Hepatic stellate cell (primary cell): Measurements from ENCODE around the gene CASK.
A peak's percentile ranks its signal among the peaks of the same experiment; 100 is the strongest.
"Not testable (repeated sequence)": the region's sequence is repeated elsewhere in the genome, so short reads cannot be mapped to it uniquely, and the experiment has no call there.

Experiments
- DNase-seq: peaks from one replicate; pipeline ENCODE4 v3.0.0; 2011; ENCODE audit warnings: low spot score

Gene CASK

DNA sequence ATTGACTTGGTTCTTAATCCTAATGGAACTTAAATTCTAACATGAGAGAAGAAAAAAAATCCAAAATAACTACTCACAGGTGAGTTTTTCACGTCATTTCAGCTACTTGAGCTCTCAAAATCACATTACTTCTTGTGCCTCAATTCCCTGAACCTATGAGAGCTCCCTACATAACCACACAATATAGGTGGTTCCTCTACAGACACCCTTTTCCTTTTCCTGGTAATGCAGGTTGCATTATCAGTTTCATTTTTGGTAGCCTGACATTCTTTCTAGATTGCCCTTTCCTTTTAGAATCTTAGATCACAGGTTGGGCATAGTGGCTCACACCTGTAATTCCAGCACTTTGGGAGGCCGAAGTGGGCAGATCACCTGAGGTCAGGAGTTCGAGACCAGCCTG is 230.3 kb downstream of the CASK start:
- no peak for DNase-seq

GRCh38 chrX:41692162-41692749 is 231.1 kb downstream of the CASK start:
- peak; percentile 9 for DNase-seq

DNA sequence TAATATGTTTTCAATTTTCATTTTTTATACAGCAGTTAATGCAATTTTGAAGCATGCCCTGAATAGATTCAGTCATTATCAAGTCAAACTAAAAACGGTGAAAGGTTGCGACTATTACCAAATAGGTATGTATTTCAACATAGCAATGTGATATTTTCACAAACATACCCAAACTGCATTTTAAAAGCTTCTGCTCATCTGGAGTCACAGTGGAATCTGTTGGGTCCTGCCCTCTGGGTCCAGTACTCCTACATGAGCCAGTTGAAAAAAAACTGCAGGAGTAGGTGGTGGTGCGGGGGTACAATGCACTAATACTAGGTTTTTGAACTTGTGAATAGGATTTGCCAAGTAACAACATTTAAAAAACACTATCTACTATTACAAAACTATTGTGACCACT is 233.6 kb downstream of the CASK start:
- DNase-seq = no peak

DNA sequence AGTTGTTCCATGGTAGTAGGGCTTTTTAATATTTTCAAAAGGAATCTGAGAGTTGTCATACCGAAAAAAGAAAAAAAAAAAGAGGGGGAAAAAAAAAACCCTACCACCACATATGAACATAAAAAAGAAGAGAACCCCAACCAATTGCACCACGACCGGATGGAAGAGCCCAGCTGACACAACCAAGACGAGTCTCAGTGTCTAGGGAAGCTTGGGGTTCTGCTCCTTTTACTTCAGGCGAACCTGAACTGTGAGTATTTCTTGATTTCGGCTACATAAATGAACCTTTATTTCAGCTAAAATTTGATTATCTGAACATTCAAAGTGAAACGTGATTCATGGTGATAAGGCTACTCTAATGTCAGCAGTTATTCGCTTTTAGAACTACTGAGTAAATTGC is 234.5 kb downstream of the CASK start, which contains the start of gene GPR34:
Gene GPR34, plus strand, starts transcription at position 139 of the 400 bp plus-strand sequence. CDS start 6,661 bp downstream, outside the sequence.
- DNase-seq = no peak

GRCh38 chrX:41688156-41688555 is 235.2 kb downstream of the CASK start:
- DNase-seq = no peak

GRCh38 chrX:41686788-41687187 is 236.6 kb downstream of the CASK start:
- no peak for DNase-seq

- no peak for DNase-seq
These were observed 238.4 kb downstream of the CASK start for GRCh38 chrX:41684940-41685339.

DNA sequence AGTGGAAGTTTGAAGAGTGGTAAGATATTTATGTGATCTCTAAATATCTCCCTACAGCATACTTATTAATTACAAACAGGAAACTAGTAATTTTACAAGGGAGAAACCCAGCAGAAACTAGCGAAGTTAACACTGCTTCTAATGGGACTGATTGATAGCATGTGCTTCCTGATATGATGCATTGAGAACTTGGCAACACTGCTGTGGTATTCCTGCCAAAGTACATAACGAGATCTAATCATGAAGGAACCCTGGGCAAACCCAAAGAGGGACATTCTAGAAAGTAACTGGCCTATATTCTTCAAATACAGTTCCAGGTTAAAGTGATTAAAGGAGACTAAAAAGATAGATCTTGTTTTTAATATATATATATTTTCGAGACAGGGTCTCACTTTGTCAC is 239.2 kb downstream of the CASK start:
- DNase-seq = no peak

- DNase-seq = no peak
These were observed 245.9 kb downstream of the CASK start for GRCh38 chrX:41677183-41678060.

DNA sequence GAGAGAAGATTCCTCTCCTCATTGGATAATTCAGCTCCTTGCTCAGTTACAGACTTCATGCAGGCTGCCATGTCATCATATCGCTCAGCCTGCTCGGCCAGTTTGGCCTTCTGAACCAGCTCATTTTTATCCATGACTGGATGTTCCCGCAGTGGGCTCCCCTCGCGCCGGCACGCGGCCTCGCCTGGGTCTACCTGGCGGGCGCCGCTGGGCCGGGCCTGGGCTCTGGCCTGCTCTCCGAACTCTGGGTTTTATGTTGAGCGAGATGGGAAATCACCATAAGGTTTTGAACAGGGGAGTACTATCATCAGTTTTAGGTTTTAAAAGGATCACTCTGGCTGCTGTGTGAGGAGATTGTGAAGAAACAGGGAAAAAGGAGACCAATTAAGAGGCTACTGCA is 247.0 kb downstream of the CASK start:
- not testable (repeated sequence) for DNase-seq

DNA sequence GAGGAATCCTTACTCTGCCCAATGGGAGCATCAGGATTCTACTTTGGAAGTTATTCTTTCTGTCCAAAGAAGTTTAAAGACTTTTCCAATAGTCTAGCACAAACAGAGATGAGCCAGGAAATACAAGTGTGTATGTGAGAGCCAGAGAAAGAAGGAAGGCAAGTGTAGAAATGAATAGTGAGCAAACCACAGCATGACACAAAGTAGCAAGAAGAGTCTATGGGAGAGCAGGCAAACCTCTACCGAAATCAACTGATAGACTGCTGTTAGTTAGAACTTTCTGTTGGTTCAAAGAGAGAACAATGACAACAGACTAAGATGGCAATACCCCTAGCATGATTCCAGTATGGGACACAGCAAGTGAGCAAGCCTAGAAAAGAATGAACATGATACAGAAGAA is 250.7 kb downstream of the CASK start:
- no peak for DNase-seq

- DNase-seq = no peak
These were observed 252.3 kb downstream of the CASK start for GRCh38 chrX:41671082-41671481.

- no peak for DNase-seq
These were observed 253.2 kb downstream of the CASK start for GRCh38 chrX:41670112-41670511.

- DNase-seq = no peak
These were observed 255.7 kb downstream of the CASK start for GRCh38 chrX:41667631-41668030.

DNA sequence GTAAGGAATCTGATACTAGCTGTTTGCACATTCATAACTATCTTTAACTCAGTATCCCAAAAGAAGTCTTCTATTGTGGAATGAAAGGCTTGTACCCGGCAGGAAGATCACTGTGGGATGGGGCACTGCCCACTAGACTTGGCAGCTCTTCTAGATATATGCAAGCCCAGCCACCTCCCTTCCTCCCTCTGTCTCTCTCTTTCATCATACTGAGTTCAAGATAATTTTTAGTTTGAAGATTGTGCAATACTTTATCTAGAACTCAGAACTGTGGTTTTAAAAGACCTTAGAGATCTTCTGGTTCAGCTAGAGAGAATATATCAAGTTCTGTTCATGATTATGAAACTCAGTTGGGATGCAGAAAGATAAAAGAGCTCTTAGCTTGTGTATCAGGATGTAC is 257.1 kb downstream of the CASK start:
- DNase-seq = no peak

GRCh38 chrX:41665686-41666085 is 257.7 kb downstream of the CASK start:
- DNase-seq = no peak

- no peak for DNase-seq
These were observed 258.4 kb downstream of the CASK start for GRCh38 chrX:41664908-41665307.

GRCh38 chrX:41664375-41664901 is 258.9 kb downstream of the CASK start:
- DNase-seq = no peak

- DNase-seq = no peak
These were observed 261.8 kb downstream of the CASK start for GRCh38 chrX:41661366-41662095.

DNA sequence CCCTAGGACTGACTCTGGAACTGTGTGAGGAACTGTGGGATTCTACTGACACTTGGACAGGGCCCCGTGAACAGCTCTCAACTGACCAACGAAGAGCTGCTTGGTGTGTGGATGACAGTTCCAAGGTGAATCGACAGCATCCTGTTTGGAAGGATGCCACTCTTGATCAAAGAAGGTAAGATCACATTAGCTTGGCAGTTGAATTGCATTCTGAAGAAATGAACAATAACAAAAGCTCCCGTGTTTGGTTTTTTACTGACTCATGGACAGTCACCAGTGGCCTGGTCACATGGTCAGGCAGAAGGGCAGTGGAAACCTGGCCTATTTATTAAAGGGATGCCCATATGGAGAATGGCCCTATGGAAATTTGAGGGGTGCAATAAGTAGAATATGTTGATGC is 267.7 kb downstream of the CASK start:
- no peak for DNase-seq

DNA sequence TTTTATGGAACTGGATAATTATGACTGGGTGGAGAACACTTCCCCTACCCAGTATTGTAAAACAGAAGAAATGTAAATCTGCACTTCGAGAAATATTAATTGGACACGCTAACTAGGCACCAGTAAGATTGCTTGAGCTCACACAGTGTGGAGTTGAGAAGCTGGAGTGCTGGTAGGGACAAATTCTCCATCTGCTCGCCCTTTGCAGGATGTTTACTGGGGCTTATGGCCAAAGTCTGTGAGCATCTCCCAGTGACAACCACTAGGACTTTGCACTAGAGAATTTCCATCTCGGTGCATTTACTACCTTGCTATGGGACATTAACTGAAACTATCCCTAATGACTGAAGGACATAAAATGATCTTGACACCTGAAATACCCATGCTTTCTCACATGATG is 268.3 kb downstream of the CASK start:
- DNase-seq = no peak

DNA sequence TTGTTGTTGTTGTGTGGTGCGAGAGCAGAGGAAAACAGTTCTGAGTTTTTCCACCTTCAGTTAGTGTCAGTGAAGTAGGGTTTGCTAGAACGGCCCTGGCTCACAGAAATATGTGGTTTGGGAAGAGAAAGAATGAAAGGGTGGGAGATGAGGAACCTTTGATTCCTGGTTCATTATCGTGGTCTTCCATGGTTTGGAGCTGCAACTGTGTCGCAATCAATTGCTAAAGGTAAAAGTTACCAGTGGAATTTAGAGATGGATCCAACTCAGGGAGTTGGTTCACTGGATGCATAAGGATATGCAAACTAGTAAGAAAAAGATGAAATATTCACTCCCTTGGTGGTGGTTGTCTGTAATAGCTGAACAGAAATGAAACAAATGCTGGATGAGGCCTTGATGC is 270.2 kb downstream of the CASK start:
- DNase-seq = no peak

DNA sequence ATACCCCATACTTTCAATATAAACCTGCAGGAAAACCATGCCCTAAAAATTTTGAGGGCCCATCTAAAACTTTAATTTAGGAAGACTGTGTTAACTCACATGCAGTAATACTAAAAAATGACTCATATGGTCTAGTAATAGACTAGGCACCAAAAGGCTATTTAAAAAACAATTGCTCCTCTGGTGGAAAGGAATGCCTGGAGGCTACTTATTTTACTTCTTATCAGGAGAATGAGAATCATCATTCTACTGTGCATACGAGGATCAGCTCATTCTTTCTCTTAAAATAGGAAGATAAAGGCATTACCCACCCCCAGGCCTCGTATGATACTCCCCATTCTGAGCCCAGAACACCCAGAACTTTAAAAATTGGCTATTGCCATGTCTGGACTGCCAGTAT is 277.2 kb downstream of the CASK start:
- not testable (repeated sequence) for DNase-seq
